H1 (cell line): ENCODE data around the gene LFNG. TPM values are rescaled to one million over a fixed set of nuclear protein-coding genes. Genes with fewer than 3 reads are reported as not detected.
"Not testable (repeated sequence)": the region's sequence is repeated elsewhere in the genome, so short reads cannot be mapped to it uniquely, and the experiment has no call there.

Experiments
- CTCF ChIA-PET: fragments of 300-600 bp; sonication (Branson Sonifier 250); formaldehyde crosslinking; loops from one replicate; lab custom pipeline; 2021; ENCODE audit not compliant: partially characterized antibody; lab: Charles Lee
- POLR2A ChIA-PET: fragments of 300-600 bp; sonication (Branson Sonifier 250); formaldehyde crosslinking; loops from one replicate; lab custom pipeline; 2021; ENCODE audit warnings: inconsistent platforms; ENCODE audit not compliant: partially characterized antibody; lab: Charles Lee
- DNase-seq, 2 experiments: peaks; one replicate each; pipeline versions ENCODE4 v3.0.0 to v3.0.0-alpha.2; 2010 to 2022; ENCODE audit warnings: low spot score in 2 of 2, low read depth in 1 of 2, mixed read lengths in 1 of 2
- FAIRE-seq: peaks from 2 replicates; lab custom pipeline; 2011; peaks lifted over from hg19 to GRCh38; lab: Jason Lieb, UNC
- H2AFZ ChIP-seq: 2 replicates; pipeline ENCODE4 v1.8.1; 2012; ENCODE audit warnings: low read length, inconsistent platforms
- H2AK5ac ChIP-seq: 2 replicates; pipeline ENCODE4 v1.6.1; 2013; ENCODE audit warnings: low read depth, low read length
- H2BK120ac ChIP-seq: replicated peaks from 2 replicates; pipeline ENCODE3; 2013; ENCODE audit warnings: low read depth, low read length, inconsistent platforms
- H2BK12ac ChIP-seq: 2 replicates; pipeline ENCODE4 v1.6.1; 2013; ENCODE audit warnings: low read depth, low read length
- H2BK15ac ChIP-seq: 2 replicates; pipeline ENCODE4 v1.6.1; 2013; ENCODE audit warnings: low read length
- H2BK20ac ChIP-seq: 2 replicates; pipeline ENCODE4 v1.6.1; 2013; ENCODE audit warnings: low read length
- H2BK5ac ChIP-seq: 2 replicates; pipeline ENCODE4 v1.6.1; 2013; ENCODE audit warnings: low read depth, low read length
- H3K14ac ChIP-seq: 2 replicates; pipeline ENCODE4 v1.6.1; 2013; ENCODE audit warnings: inconsistent platforms; ENCODE audit not compliant: insufficient read length
- H3K18ac ChIP-seq: 2 replicates; pipeline ENCODE4 v1.6.1; 2013; ENCODE audit warnings: low read length; ENCODE audit errors: extremely low read depth
- H3K23ac ChIP-seq: 2 replicates; pipeline ENCODE4 v1.6.1; 2013; ENCODE audit warnings: inconsistent platforms; ENCODE audit not compliant: insufficient read length
- H3K23me2 ChIP-seq: 2 replicates; pipeline ENCODE4 v1.6.1; 2013; ENCODE audit warnings: low read depth, low read length
- H3K27ac ChIP-seq: 2 replicates; pipeline ENCODE4 v1.6.1; 2011; ENCODE audit warnings: low read depth, low read length, inconsistent platforms
- H3K27me3 ChIP-seq, 4 experiments: replicated peaks in 1 of 4; 1 replicate in 1 of 4; 2 replicates in 3 of 4; pipeline versions ENCODE4 v1.6.1 to v1.8.1; 2011 to 2013; ENCODE audit warnings: low read length in 3 of 4, mild to moderate bottlenecking in 3 of 4, inconsistent platforms in 2 of 4, mixed read lengths in 2 of 4, moderate library complexity in 1 of 4; ENCODE audit not compliant: control insufficient read depth in 3 of 4, insufficient read depth in 3 of 4; ENCODE audit errors: extremely low read depth in 1 of 4
- H3K36me3 ChIP-seq, 4 experiments: 2 replicates each; pipeline versions ENCODE4 v1.6.1 to v1.8.1; 2011 to 2013; ENCODE audit warnings: mild to moderate bottlenecking in 4 of 4, low read length in 3 of 4, moderate library complexity in 2 of 4, control low read depth in 1 of 4, inconsistent platforms in 1 of 4; ENCODE audit not compliant: insufficient read depth in 4 of 4, control insufficient read depth in 2 of 4
- H3K4ac ChIP-seq: replicated peaks from 2 replicates; pipeline ENCODE3; 2013; ENCODE audit warnings: low read length, low read depth, mixed read lengths, inconsistent platforms; ENCODE audit not compliant: insufficient read length
- H3K4me1 ChIP-seq, 4 experiments: replicated peaks in 1 of 4; 1 replicate in 1 of 4; 2 replicates in 3 of 4; pipeline versions ENCODE4 v1.6.1 to v1.8.1; 2011 to 2013; ENCODE audit warnings: low read length in 3 of 4, inconsistent platforms in 2 of 4, mixed read lengths in 1 of 4; ENCODE audit not compliant: insufficient read depth in 4 of 4, control insufficient read depth in 3 of 4
- H3K4me2 ChIP-seq, 2 experiments: 2 replicates each; pipeline versions ENCODE4 v1.6.1 to v1.8.1; 2011 to 2013; ENCODE audit warnings: low read depth in 2 of 2, low read length in 2 of 2, control low read depth in 1 of 2, inconsistent platforms in 1 of 2, mild to moderate bottlenecking in 1 of 2; ENCODE audit not compliant: insufficient read depth in 1 of 2
- H3K4me3 ChIP-seq, 4 experiments: fragments of 200-600, 300-600 bp in 1 of 4; sonication (generic), shearing (Covaris generic), sonication (Bioruptor Twin) in 1 of 4; 2 replicates each; pipeline versions ENCODE4 v1.5.1 to v1.8.1; 2011 to 2016; ENCODE audit warnings: low read length in 4 of 4, low read depth in 3 of 4, control low read depth in 2 of 4, inconsistent platforms in 2 of 4, mild to moderate bottlenecking in 2 of 4, mixed read lengths in 1 of 4, moderate library complexity in 1 of 4; ENCODE audit not compliant: insufficient read depth in 2 of 4; ENCODE audit errors: extremely low read depth in 1 of 4
- H3K56ac ChIP-seq: replicated peaks from 2 replicates; pipeline ENCODE3; 2013; ENCODE audit warnings: low read depth, mild to moderate bottlenecking, mixed read lengths, low read length, inconsistent platforms; ENCODE audit not compliant: insufficient read length
- H3K79me1 ChIP-seq: 2 replicates; pipeline ENCODE4 v1.6.1; 2013; ENCODE audit warnings: low read depth, low read length, control low read depth
- H3K79me2 ChIP-seq, 2 experiments: 2 replicates each; pipeline versions ENCODE4 v1.6.1 to v1.8.1; 2012 to 2013; ENCODE audit warnings: low read length in 2 of 2, mild to moderate bottlenecking in 2 of 2, inconsistent platforms in 1 of 2; ENCODE audit not compliant: insufficient read depth in 2 of 2, control insufficient read depth in 1 of 2
- H3K9ac ChIP-seq, 4 experiments: replicated peaks in 1 of 4; 1 replicate in 1 of 4; 2 replicates in 3 of 4; pipeline versions ENCODE4 v1.6.1 to v1.8.1; 2011 to 2013; ENCODE audit warnings: low read depth in 3 of 4, low read length in 3 of 4, control low read depth in 2 of 4, mild to moderate bottlenecking in 2 of 4, moderate library complexity in 2 of 4, inconsistent platforms in 1 of 4; ENCODE audit errors: extremely low read depth in 1 of 4
- H3K9me3 ChIP-seq, 2 experiments: 2 replicates each; pipeline versions ENCODE4 v1.6.1 to v1.8.1; 2012 to 2013; ENCODE audit warnings: mild to moderate bottlenecking in 2 of 2, moderate library complexity in 2 of 2, control low read depth in 1 of 2, inconsistent platforms in 1 of 2, low read depth in 1 of 2, low read length in 1 of 2, mixed read lengths in 1 of 2; ENCODE audit not compliant: insufficient read depth in 2 of 2
- H4K20me1 ChIP-seq, 2 experiments: replicated peaks in 1 of 2; 2 replicates each; pipeline versions ENCODE3 to v1.8.1; 2011 to 2013; ENCODE audit warnings: inconsistent platforms in 2 of 2, low read length in 2 of 2, mild to moderate bottlenecking in 1 of 2; ENCODE audit not compliant: insufficient read depth in 2 of 2, control insufficient read depth in 1 of 2
- H4K5ac ChIP-seq: 2 replicates; pipeline ENCODE4 v1.6.1; 2013; ENCODE audit warnings: low read length, low read depth, mixed read lengths, inconsistent platforms; ENCODE audit not compliant: insufficient read length
- H4K8ac ChIP-seq: 2 replicates; pipeline ENCODE4 v1.8.0; 2013; ENCODE audit warnings: mild to moderate bottlenecking, moderate library complexity, low read length, inconsistent platforms; ENCODE audit not compliant: insufficient read depth; ENCODE audit errors: extremely low read depth
- H4K91ac ChIP-seq: replicated peaks from 2 replicates; pipeline ENCODE3; 2013; ENCODE audit warnings: low read length, mixed read lengths, inconsistent platforms; ENCODE audit not compliant: insufficient read length
- POLR2A ChIP-seq, 2 experiments: IDR thresholded peaks; 1 replicate in 1 of 2; 2 replicates in 1 of 2; pipeline ENCODE4 v1.6.1; 2011; ENCODE audit warnings: low read depth in 2 of 2, low read length in 2 of 2, mild to moderate bottlenecking in 2 of 2; ENCODE audit errors: control extremely low read depth in 1 of 2
- POLR2AphosphoS5 ChIP-seq: IDR thresholded peaks from 2 replicates; pipeline ENCODE4 v1.6.1; 2011; ENCODE audit warnings: low read depth, low read length
- WGBS, 2 experiments: shearing (Covaris generic) in 1 of 2; methylation state at CpG; one replicate each; pipeline versions ENCODE4 v1.1.6 to v1.1.7; 2013 to 2015; ENCODE audit warnings: low lambda C conversion rate in 2 of 2, mixed read lengths in 2 of 2, inconsistent platforms in 1 of 2, low coverage in 1 of 2, missing lambda C conversion rate in 1 of 2; ENCODE audit not compliant: insufficient replicate concordance in 2 of 2, insufficient coverage in 1 of 2, insufficient read length in 1 of 2; ENCODE audit errors: extremely low coverage in 1 of 2, missing lambda C conversion rate in 1 of 2; 5-methylcytosine and 5-hydroxymethylcytosine counted together
- polyA plus RNA-seq, 7 experiments: library from polyadenylated mRNA; depleted of rRNA in 3 of 7; stranded (reverse) in 5 of 7; unstranded in 2 of 7; fragments of >200 nt in 5 of 7; fragments of 200-250 nt in 2 of 7; gene quantifications; 1 replicate in 5 of 7; 2 replicates in 1 of 7; 4 replicates in 1 of 7; pipeline versions ENCODE4 v1.2.1 to v1.2.3, GENCODE V29; 2011 to 2013; ENCODE audit warnings: missing spikeins in 2 of 7, mixed read lengths in 2 of 7
- total RNA-seq: library from RNA; stranded (reverse); fragmentation: NEBNext Ultra II Directional; extraction: Animal tissue kit (Norgen Biotek cat#: 25700); gene quantifications from 2 replicates; pipeline ENCODE4 v1.2.1, GENCODE V29; 2021

Gene LFNG
- total and polyA plus RNA-seq, 2 of the 8 experiments (the other 6 are each of a cell fraction or from before 2014, with no cell fraction given): 31.6 to 35.6 TPM

DNA sequence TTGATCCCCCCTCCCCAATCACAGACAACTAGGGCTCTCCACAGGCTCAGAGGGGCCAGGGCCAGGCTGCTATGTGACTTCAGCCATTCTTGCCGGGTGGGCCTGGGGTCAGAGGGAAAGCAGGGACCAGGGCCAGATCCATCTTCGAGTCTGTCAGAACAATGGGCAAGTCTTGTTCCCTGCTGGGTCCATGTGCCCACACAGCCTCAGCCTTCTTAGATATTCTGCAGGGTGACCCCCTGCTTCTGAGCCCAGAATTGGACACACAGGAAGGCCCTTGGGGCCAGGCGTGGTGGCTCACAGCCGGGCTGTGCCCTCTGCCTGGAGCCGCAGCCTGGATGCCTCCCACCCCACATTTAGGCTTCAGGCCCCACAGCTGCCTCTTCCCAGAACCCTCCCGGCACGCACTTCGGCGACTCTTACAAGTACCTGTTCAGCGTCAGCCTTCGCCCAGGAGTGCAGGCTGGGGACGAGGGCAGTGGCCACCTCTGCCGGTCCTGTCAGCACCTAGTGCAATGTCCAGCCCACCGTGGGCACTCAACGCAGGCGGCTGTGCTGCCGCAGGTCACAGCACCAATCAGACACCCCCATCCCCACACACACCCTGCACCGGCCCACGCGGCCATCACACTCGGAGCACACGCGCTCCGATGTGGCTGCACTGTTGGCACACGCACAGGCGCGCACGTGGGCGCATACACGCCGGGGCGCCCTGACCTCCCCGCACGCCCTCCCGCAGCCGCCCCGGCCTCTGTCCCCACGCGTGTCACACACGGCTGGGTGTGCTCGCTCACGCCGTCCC is 11.6 kb downstream of the LFNG start:
- H2BK20ac ChIP-seq, H3K4ac ChIP-seq, H3K4me2 ChIP-seq, H2AFZ ChIP-seq, CTCF ChIA-PET, H3K79me2 ChIP-seq, H4K5ac ChIP-seq, H2BK120ac ChIP-seq, H3K9me3 ChIP-seq, H3K14ac ChIP-seq, H3K23ac ChIP-seq, H3K9ac ChIP-seq, DNase-seq, H3K4me3 ChIP-seq, H3K56ac ChIP-seq, H3K27me3 ChIP-seq, H3K23me2 ChIP-seq, H3K27ac ChIP-seq, H4K91ac ChIP-seq, H3K79me1 ChIP-seq, FAIRE-seq, H2BK15ac ChIP-seq: not testable (repeated sequence)
- POLR2A ChIA-PET: interaction anchor here (1.5 to 8.2 kb wide), 2 partner anchors 10 to 57 kb away, joined by 5 to 68 read pairs; no protein-coding TSS in a partner anchor
- Histone ChIP-seq H3K18ac (peak overlapping the region; percentile 60), H4K20me1 (peaks cover 7 to 11% of the 10 kb centered on the region in 2 experiments), H2BK5ac (peak overlapping the region; percentile 49; the same call in 1 of the 2 replicates), H4K8ac (peak overlapping the region; percentile 18; the same call in 1 of the 2 replicates), H2BK12ac (0 out of 2 replicates have a peak overlapping the region, but pooled peaks have one; percentile 27), H3K36me3 (peaks cover 7 to 18% (median 13%) of the 10 kb centered on the region in 4 experiments; a peak in 5 of 8 replicates), H2AK5ac (0 out of 2 replicates have a peak overlapping the region, but pooled peaks have one; percentile 53), H3K4me1 (peaks cover 0 to 23% (median 6%) of the 10 kb centered on the region in 4 experiments; a peak in 5 of 7 replicates)
- TF ChIP-seq POLR2A (IDR thresholded peaks at IDR 0.05; ENCODE audit: control extremely low read depth in 1 of 2, low read depth in 2 of 2, low read length in 2 of 2): 0 out of 3 replicates have a peak, but pooled peaks of 1 of the 2 experiments have one; percentile 43
- peak; percentile 38; the same call in 1 of the 2 replicates for TF ChIP-seq POLR2AphosphoS5
- WGBS, 2 experiments: 92% methylated on average over 25 of the region's 43 CpGs; no CpG with 5 or more reads in 1 of the 2 experiments
